Keratinocyte (primary cell): ENCODE measurements around the gene ARHGAP15.

ENCODE experiments used
- CTCF ChIP-seq, 3 experiments: IDR thresholded peaks in 1 of 3; conservative IDR thresholded peaks in 1 of 3; optimal IDR thresholded peaks in 1 of 3; 2 replicates in 2 of 3; 3 replicates in 1 of 3; pipeline versions ENCODE3 to v1.5.1; 2011; ENCODE audit warnings: low read length in 3 of 3, mild to moderate bottlenecking in 3 of 3, moderate library complexity in 2 of 3, control low read depth in 1 of 3, inconsistent platforms in 1 of 3; ENCODE audit not compliant: insufficient read depth in 2 of 3; ENCODE audit errors: extremely low read depth in 1 of 3
- EZH2 ChIP-seq: IDR thresholded peaks from one replicate; pipeline ENCODE4 v1.6.1; 2012; ENCODE audit warnings: inconsistent platforms, mild to moderate bottlenecking, low read length, moderate library complexity

DNA sequence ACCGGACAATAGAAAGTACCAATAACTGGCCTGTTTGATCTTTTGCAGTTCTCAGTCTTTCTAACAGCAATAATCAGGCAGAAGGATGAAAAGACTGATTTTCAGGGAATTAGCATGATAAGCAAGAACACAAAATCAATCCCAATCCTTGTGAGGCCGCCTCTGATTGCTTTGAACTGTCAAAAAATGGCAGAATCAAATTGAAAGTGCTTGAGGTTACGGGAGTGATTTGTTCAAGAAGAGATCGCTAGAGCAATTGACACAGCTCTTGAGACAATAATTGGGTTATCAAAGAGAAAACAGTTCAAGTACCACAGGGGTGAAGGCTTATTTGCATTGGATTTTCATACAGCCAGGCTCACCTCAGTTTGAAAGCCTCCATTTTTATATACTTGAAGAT, 663.4 kb downstream of the ARHGAP15 start:
- TF ChIP-seq CTCF (optimal IDR thresholded peaks at IDR 0.05 in 1 of 3, IDR thresholded peaks at IDR 0.05 in 1 of 3, conservative IDR thresholded peaks at IDR 0.05 in 1 of 3; ENCODE audit: extremely low read depth in 1 of 3, insufficient read depth in 2 of 3, low read length in 3 of 3): no peak
- TF ChIP-seq EZH2: no peak
